Central memory CD4-positive, alpha-beta T cell (primary cell): Measurements from ENCODE around the gene DRAXIN.

Experiments used
- DNase-seq: peaks from one replicate; pipeline ENCODE4 v3.0.0; 2022

The DRAXIN gene

GRCh38 chr1:11690397-11691301 is 861 bp upstream of the DRAXIN start:
- no peak for DNase-seq

DNA sequence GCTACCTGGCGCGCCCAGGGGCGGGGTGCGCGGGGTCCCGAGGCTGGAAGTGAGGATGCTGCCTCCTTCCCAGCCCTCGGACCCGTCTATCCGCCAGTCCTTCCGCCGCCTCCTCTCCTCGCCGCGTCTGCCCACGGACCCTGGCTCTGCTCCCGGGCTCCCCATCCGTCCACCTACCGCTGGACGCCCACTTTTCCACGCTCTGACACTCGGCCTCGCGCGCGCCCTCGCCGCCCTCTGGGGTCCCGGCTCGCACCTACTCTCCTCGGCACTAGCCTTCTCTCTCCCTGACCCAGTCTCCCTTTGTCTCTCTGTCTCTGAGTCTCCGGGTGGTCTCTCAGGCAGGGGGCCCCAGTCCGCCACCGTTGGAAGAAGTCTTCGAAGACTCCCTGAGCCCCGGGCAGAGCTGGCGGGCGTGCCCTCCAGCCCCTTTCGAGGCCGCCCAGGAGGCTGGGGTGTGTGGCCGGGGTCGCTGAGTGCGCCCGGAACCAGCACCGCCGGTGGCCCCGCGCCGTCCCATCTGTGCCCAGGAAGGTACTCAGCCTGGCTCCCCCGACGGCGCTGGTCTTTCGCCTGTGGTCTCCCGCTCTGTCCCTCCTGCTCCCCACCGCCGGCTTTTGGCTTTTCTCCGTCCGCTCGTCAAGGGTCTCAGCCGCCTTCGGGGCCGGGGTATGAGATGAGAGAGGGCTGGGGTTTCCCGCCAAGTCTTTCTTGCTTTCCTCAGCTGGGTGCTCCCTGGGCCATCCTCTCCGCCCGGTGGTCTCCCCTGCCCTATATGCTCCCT is 610 bp downstream of the DRAXIN start:
- DNase-seq = no peak

DNA sequence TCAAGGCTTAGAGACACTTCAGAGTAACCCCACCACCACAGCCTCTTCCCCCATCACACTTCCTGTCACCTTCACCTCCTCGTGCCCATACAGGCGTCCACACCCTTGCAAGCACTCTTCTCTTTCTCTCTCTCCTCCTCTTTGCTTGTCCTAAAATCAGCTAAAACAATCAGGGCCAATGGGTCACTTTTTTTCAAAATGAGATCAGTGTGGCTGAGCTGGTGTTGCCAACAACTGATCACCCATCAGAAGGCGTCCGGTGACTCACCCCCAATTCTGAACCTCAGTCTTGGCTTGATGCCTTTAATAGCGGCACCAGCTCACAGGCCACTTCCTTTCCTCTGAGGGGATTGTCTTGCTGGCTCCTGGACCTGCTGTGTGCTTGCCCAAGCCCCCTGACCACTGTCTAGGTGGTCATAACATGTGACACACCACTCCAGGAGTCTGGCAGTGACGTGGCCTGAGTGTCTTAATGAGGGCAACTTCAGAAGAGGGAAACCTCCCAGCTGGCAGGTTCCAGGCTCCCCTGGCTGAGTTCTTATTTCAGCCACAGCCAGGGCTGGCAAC is 1.6 kb downstream of the DRAXIN start:
- DNase-seq = no peak

DNA sequence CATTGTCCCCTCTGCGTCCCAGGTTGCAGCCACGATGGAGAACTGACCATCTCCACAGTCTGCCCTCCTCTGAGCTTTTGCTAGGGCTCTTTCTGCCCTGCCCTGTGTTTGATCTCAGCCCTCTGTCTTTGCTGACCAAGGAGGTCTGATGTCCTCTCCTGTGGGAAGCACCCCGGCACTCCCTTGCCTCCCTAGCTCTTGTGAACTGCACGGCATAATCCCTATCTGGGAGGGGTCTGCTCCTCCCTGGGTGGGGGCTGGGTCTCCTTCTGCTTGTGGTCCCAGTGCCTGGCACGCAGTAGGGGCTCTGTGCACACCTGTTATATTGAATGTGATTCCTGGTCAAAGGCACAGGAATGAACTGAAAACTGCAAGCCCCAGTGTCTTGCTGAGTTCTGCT is 2.4 kb downstream of the DRAXIN start:
- DNase-seq = no peak

GRCh38 chr1:11695861-11696260 is 4.4 kb downstream of the DRAXIN start:
- DNase-seq = no peak

GRCh38 chr1:11697188-11697892 is 5.8 kb downstream of the DRAXIN start:
- no peak for DNase-seq

DNA sequence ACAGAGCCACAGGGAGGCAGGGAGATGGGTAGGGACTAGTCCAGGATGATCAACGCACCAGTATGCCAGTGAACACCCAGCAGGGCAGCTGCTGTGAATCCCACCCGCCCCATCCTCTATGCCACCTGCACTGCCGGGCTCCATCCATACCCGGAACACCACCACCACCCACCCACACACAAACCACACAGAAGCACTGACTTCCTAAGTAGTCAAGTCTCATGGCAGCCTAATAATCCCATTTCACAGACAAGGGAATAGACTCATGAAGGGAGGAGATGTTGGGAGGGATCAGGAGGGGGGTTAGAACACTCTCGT is 6.3 kb downstream of the DRAXIN start:
- no peak for DNase-seq

- DNase-seq = no peak
Measured at GRCh38 chr1:11700601-11701467, 9.3 kb downstream of the DRAXIN start.

DNA sequence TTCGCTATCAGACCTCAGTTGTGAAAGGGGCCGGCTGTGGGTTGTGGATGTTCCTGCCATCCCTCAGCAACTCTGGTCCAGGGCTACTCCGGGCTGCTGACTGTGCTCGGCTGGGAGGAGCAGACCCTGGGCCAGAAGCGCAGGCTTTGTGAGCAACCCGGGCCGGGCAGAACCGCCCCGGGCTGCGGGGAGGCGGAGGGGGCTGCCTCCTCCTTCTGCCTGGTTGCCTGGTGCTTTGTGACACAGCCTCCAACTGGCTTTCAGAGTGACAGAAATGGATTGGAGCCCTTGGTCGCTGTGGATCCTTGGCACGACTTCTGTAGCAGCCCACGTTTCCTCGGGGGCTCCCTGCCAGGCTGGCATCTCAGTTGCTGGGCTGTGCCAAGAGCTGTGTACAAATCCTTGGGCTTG is 10.0 kb downstream of the DRAXIN start:
- no peak for DNase-seq

GRCh38 chr1:11701981-11702803 is 10.7 kb downstream of the DRAXIN start:
- no peak for DNase-seq

GRCh38 chr1:11703357-11704193 is 12.1 kb downstream of the DRAXIN start:
- no peak for DNase-seq

GRCh38 chr1:11704194-11704529 is 12.7 kb downstream of the DRAXIN start:
- no peak for DNase-seq

GRCh38 chr1:11704691-11705475 is 13.4 kb downstream of the DRAXIN start:
- DNase-seq = no peak

DNA sequence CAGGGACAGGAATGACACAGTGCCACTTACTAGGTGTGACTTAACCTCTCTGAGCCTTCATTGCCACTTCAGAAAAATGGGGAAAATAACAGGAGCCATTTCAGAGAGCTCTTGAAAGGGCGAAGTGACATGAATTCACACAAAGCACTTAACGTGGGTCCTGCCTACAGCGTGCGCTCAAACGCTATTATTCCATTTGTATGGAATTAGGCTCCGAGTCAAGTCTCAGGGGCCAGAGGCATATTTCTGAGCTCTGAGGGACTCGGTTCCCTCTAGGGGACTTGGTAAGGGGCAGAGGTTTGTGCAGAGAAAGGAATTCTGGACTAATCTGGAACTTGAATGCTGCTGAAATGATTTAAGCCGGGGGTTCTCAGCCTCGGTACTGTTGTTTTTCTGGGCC is 14.1 kb downstream of the DRAXIN start:
- no peak for DNase-seq

- DNase-seq = no peak
Measured at GRCh38 chr1:11706292-11706691, 14.8 kb downstream of the DRAXIN start.

- DNase-seq = no peak
Measured at GRCh38 chr1:11707621-11708276, 16.2 kb downstream of the DRAXIN start.

DNA sequence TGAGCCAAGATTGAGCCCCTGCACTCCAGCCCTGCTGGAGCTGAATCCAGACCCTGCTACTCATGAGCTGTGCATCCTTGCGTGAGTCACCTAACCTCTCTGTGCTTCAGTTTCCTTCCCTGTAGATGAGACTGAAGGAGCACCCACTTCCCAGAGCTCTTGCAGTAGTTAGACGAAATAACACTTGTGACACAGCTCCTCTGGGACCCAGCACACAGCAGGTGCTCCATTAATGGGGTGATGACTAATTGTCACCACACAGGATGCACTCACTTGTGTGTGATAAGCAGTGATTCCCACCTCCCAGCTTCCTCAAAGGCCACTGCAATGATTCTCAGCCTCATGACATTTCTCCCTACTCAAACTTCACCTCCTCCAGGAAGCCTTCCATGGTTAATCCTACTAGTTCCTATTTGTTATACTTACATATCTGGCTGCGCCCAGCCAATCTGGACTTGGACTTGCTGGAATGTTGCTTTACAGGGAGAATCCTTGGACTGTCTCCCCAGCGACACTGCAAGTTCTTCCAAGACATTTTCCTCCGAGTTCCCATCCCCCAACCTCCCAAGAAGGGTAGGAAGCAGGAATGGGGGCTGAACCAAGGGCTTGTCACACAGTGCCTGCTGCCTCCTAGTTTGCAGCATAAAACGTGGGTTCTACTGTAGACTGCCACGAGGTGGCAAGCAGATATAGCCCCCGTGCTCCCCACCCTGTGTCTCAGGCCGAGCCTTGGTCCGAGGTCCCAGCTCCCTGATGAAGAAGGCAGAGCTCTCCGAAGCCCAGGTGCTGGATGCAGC is 17.2 kb downstream of the DRAXIN start:
- DNase-seq = no peak

- DNase-seq = no peak
Measured at GRCh38 chr1:11711490-11711889, 20.0 kb downstream of the DRAXIN start.
